HepG2 (cell line): ENCODE data around the gene BNC1. TPM values are rescaled to one million over a fixed set of nuclear protein-coding genes. Genes with fewer than 3 reads are reported as not detected.

ENCODE experiments used
- ATAC-seq: fragments of 200-7000 bp; cut with Tn5 transposase; 3 replicates; pipeline ENCODE4 v1.9.1; 2020; ENCODE audit warnings: mild to moderate bottlenecking, moderate library complexity
- BruUV-seq: library from RNA; stranded (reverse); fragments of 400-500 nt; replicated peaks from 2 replicates; lab custom pipeline; 2021; lab: Mats Ljungman, UMichigan
- CTCF ChIA-PET: fragments of 300-600 bp; formaldehyde crosslinking; extraction: SDS; loops from one replicate; lab custom pipeline; 2021; ENCODE audit warnings: low total read pairs, inconsistent platforms, low intra/inter-chr PET ratio; lab: Yijun Ruan, JAX
- POLR2A ChIA-PET: fragments of 350-600 bp; sonication (Branson Sonifier 250); formaldehyde crosslinking; loops from one replicate; lab custom pipeline; 2020; ENCODE audit warnings: antibody characterized with exemption, inconsistent platforms; lab: Yijun Ruan, JAX
- DNase-seq: peaks from one replicate; pipeline ENCODE4 v3.0.0-alpha.2; 2015; ENCODE audit warnings: low spot score
- FAIRE-seq: peaks from 3 replicates; lab custom pipeline; 2011; peaks lifted over from hg19 to GRCh38; lab: Jason Lieb, UNC
- H2AFZ ChIP-seq: one replicate; pipeline ENCODE4 v1.6.1; 2011; ENCODE audit warnings: low read length, inconsistent platforms
- H3K27ac ChIP-seq: fragments of 300-600 bp; 3 replicates; pipeline ENCODE4 v1.8.0; 2011; ENCODE audit warnings: mixed run types, mild to moderate bottlenecking, mixed read lengths, low read length, inconsistent platforms; ENCODE audit not compliant: insufficient read depth; ENCODE audit errors: extremely low read length
- H3K27me3 ChIP-seq, 2 experiments: fragments of 200-600 bp in 1 of 2; 2 replicates in 1 of 2; 3 replicates in 1 of 2; pipeline versions ENCODE4 v1.6.0 to v1.8.0; 2011; ENCODE audit warnings: low read length in 2 of 2, mild to moderate bottlenecking in 2 of 2, moderate library complexity in 2 of 2, inconsistent platforms in 1 of 2; ENCODE audit not compliant: insufficient read depth in 2 of 2, control insufficient read depth in 1 of 2
- H3K36me3 ChIP-seq, 2 experiments: fragments of 200-600 bp in 1 of 2; replicated peaks in 1 of 2; 2 replicates in 1 of 2; 3 replicates in 1 of 2; pipeline versions ENCODE4 v1.5.1 to v1.8.0; 2011; ENCODE audit warnings: low read length in 2 of 2, inconsistent platforms in 1 of 2; ENCODE audit not compliant: insufficient read depth in 2 of 2, control insufficient read depth in 1 of 2
- H3K4me1 ChIP-seq: 2 replicates; pipeline ENCODE4 v1.5.1; 2012; ENCODE audit warnings: low read length, inconsistent platforms; ENCODE audit not compliant: insufficient read depth
- H3K4me2 ChIP-seq: 2 replicates; pipeline ENCODE4 v1.6.0; 2011; ENCODE audit warnings: low read depth, low read length, inconsistent platforms
- H3K4me3 ChIP-seq, 3 experiments: fragments of 200-600 bp in 1 of 3; sonication (generic), shearing (Covaris generic) in 1 of 3; replicated peaks in 1 of 3; 2 replicates each; pipeline ENCODE4 v1.5.1; 2011 to 2016; ENCODE audit warnings: low read length in 3 of 3, inconsistent platforms in 2 of 3, low read depth in 2 of 3, mild to moderate bottlenecking in 2 of 3, control low read depth in 1 of 3, mixed read lengths in 1 of 3; ENCODE audit not compliant: insufficient read depth in 1 of 3
- H3K79me2 ChIP-seq: one replicate; pipeline ENCODE4 v1.6.1; 2011; ENCODE audit warnings: low read length, inconsistent platforms; ENCODE audit not compliant: insufficient read depth
- H3K9ac ChIP-seq: 2 replicates; pipeline ENCODE4 v1.6.0; 2011; ENCODE audit warnings: mild to moderate bottlenecking, low read depth, low read length, inconsistent platforms; ENCODE audit not compliant: insufficient read depth
- H3K9me3 ChIP-seq: 2 replicates; pipeline ENCODE4 v1.5.1; 2012; ENCODE audit warnings: mild to moderate bottlenecking, low read length
- H4K20me1 ChIP-seq: 2 replicates; pipeline ENCODE4 v1.6.0; 2011; ENCODE audit warnings: inconsistent platforms, mild to moderate bottlenecking, low read length, moderate library complexity; ENCODE audit not compliant: insufficient read depth
- ARID4A ChIP-seq: sonication (generic); formaldehyde crosslinking; IDR thresholded peaks from 2 replicates; pipeline ENCODE4 v1.5.0; 2020; ENCODE audit warnings: mild to moderate bottlenecking, missing genetic modification reagents, borderline replicate concordance
- BATF2 ChIP-seq: sonication (generic); formaldehyde crosslinking; IDR thresholded peaks from 2 replicates; pipeline ENCODE4 v1.8.0; 2022; ENCODE audit warnings: mild to moderate bottlenecking, missing genetic modification reagents, moderate library complexity
- BCL6 ChIP-seq: IDR thresholded peaks from 2 replicates; pipeline ENCODE4 v1.6.1; 2016; ENCODE audit warnings: missing genetic modification reagents, missing compliant biosample characterization
- CC2D1A ChIP-seq: sonication (generic); formaldehyde crosslinking; IDR thresholded peaks from 2 replicates; pipeline ENCODE4 v1.8.1; 2023; ENCODE audit warnings: mild to moderate bottlenecking, missing genetic modification reagents
- DMTF1 ChIP-seq: sonication (generic); formaldehyde crosslinking; IDR thresholded peaks from 2 replicates; pipeline ENCODE4 v1.4.0; 2020; ENCODE audit warnings: mild to moderate bottlenecking, missing genetic modification reagents
- FOXM1 ChIP-seq: sonication (generic); formaldehyde crosslinking; IDR thresholded peaks from 2 replicates; pipeline ENCODE4 v1.5.0; 2020; ENCODE audit warnings: missing genetic modification reagents
- MIER2 ChIP-seq: IDR thresholded peaks from 2 replicates; pipeline ENCODE4 v1.6.1; 2016; ENCODE audit warnings: missing biosample characterization, missing genetic modification reagents
- PCBP1 ChIP-seq: fragments of 200-400 bp; formaldehyde crosslinking; IDR thresholded peaks from 2 replicates; pipeline ENCODE4 v1.6.1; 2017; ENCODE audit warnings: mild to moderate bottlenecking, low read depth, low read length, borderline replicate concordance
- TARDBP ChIP-seq: sonication (generic); formaldehyde crosslinking; IDR thresholded peaks from 2 replicates; pipeline ENCODE4 v1.8.0; 2022; ENCODE audit warnings: mild to moderate bottlenecking, missing genetic modification reagents
- TCF7 ChIP-seq: sonication (generic); IDR thresholded peaks from 2 replicates; pipeline ENCODE4 v1.6.1; 2016; ENCODE audit warnings: antibody characterized with exemption, low read depth
- ZFP82 ChIP-seq: sonication (generic); formaldehyde crosslinking; IDR thresholded peaks from 2 replicates; pipeline ENCODE4 v1.5.1; 2020; ENCODE audit warnings: mild to moderate bottlenecking, missing genetic modification reagents, borderline replicate concordance
- ZNF224 ChIP-seq: sonication (generic); formaldehyde crosslinking; IDR thresholded peaks from 2 replicates; pipeline ENCODE4 v1.5.0; 2020; ENCODE audit warnings: mild to moderate bottlenecking, missing genetic modification reagents
- ZNF333 ChIP-seq: sonication (generic); formaldehyde crosslinking; IDR thresholded peaks from 2 replicates; pipeline ENCODE4 v1.4.0; 2020; ENCODE audit warnings: mild to moderate bottlenecking, missing genetic modification reagents, borderline replicate concordance
- ZNF468 ChIP-seq: sonication (generic); formaldehyde crosslinking; IDR thresholded peaks from 2 replicates; pipeline ENCODE4 v1.8.0; 2022; ENCODE audit warnings: mild to moderate bottlenecking, moderate library complexity, missing genetic modification reagents
- ZNF615 ChIP-seq: sonication (generic); formaldehyde crosslinking; IDR thresholded peaks from 2 replicates; pipeline ENCODE4 v1.5.0; 2020; ENCODE audit warnings: mild to moderate bottlenecking, missing genetic modification reagents, borderline replicate concordance
- WGBS: methylation state at CpG from one replicate; pipeline ENCODE4 v1.1.6; 2017; ENCODE audit warnings: low lambda C conversion rate; 5-methylcytosine and 5-hydroxymethylcytosine counted together
- in situ Hi-C: cut with HindIII; loops from 2 replicates; pipeline ENCODE4 v1.10.0; 2017; ENCODE audit warnings: low pct_unique_long_range_greater_than_20kb; ENCODE audit not compliant: extremely low pct_ligation_motif_present
- intact Hi-C: fragments of 100-400 bp; cut with micrococcal nuclease; formaldehyde crosslinking; loops from one replicate; pipeline ENCODE4 v1.10.0; 2022; ENCODE audit not compliant: unreplicated experiment
- polyA plus RNA-seq, 8 experiments: library from polyadenylated mRNA; depleted of rRNA in 3 of 8; stranded (reverse) in 7 of 8; unstranded in 1 of 8; fragments of >200 nt; fragmentation: Illumina TruSeq in 4 of 8; extraction: Trizol in 4 of 8; gene quantifications; 2 replicates each; pipeline versions ENCODE4 v1.2.1 to v1.2.3, GENCODE V29; 2011 to 2016; ENCODE audit warnings: low read depth in 4 of 8, missing spikeins in 1 of 8, mixed read lengths in 1 of 8; ENCODE audit not compliant: insufficient read depth in 1 of 8
- total RNA-seq, 5 experiments: library from RNA; depleted of rRNA; stranded (reverse); fragments of >200 nt; fragmentation: Illumina TruSeq; extraction: Trizol; gene quantifications; 2 replicates each; pipeline ENCODE4 v1.2.3, GENCODE V29; 2016; ENCODE audit warnings: low read depth in 1 of 5

BNC1 gene
- total and polyA plus RNA-seq, 2 of the 13 experiments (the other 11 are each of a cell fraction or from before 2014, with no cell fraction given): not detected

GRCh38 chr15:83282141-83282540, 2.3 kb downstream of the BNC1 start:
- no peaks in the 10 kb centered on the region for H3K36me3 ChIP-seq
- H3K27ac ChIP-seq: no peak overlapping the region
- POLR2A ChIA-PET: no interaction called here
- H3K79me2 ChIP-seq: no peaks in the 10 kb centered on the region
- no peaks in the 10 kb centered on the region for H3K9me3 ChIP-seq
- no peak overlapping the region for H3K9ac ChIP-seq
- DNase-seq: no peak
- no peak overlapping the region for H2AFZ ChIP-seq
- intact Hi-C loops: no loop called here
- no peak for FAIRE-seq
- BruUV-seq: no TSS peak
- WGBS: 2% methylated on average over 5 of the region's 5 CpGs
- no peak for ATAC-seq
- no peaks in the 10 kb centered on the region for H3K4me1 ChIP-seq
- TF ChIP-seq ARID4A (CRISPR knock-in tag) (no peak), CC2D1A (CRISPR knock-in tag) (no peak), TARDBP (no peak), TCF7 (no peak), PCBP1 (no peak), ZNF615 (CRISPR knock-in tag) (no peak), BCL6 (CRISPR knock-in tag) (no peak), MIER2 (CRISPR knock-in tag) (no peak), FOXM1 (no peak), ZNF333 (CRISPR knock-in tag) (no peak), ZFP82 (CRISPR knock-in tag) (no peak), BATF2 (CRISPR knock-in tag) (no peak), DMTF1 (no peak), ZNF224 (CRISPR knock-in tag) (no peak), ZNF468 (no peak)
- no peaks in the 10 kb centered on the region for H4K20me1 ChIP-seq
- H3K4me3 ChIP-seq: no peak overlapping the region
- in situ Hi-C loops: no loop called here
- H3K4me2 ChIP-seq: no peak overlapping the region
- H3K27me3 ChIP-seq: peaks cover 0 to 9% of the 10 kb centered on the region in 2 experiments; a peak in 3 of 5 replicates
- CTCF ChIA-PET: no interaction called here
